ENCODE data around the gene MMP17.

Gene MMP17

GRCh38 chr12:131830914-131831571, 2.9 kb downstream of the MMP17 start:
- DNase-seq (ENCODE audit: low read depth in 2 of 2), result no peak

- DNase-seq (ENCODE audit: low read depth in 2 of 2), result no peak
These were observed 3.4 kb downstream of the MMP17 start for GRCh38 chr12:131831635-131832041.

GRCh38 chr12:131832321-131833231, 4.4 kb downstream of the MMP17 start:
- DNase-seq (ENCODE audit: low read depth in 2 of 2), result no peak

- DNase-seq (ENCODE audit: low read depth in 2 of 2), result no peak
These were observed 5.2 kb downstream of the MMP17 start for GRCh38 chr12:131833288-131833895.

- no peak for DNase-seq (ENCODE audit: low read depth in 2 of 2)
These were observed 5.9 kb downstream of the MMP17 start for GRCh38 chr12:131833896-131834641.

- no peak for DNase-seq (ENCODE audit: low read depth in 2 of 2)
These were observed 6.8 kb downstream of the MMP17 start for GRCh38 chr12:131834798-131835615.

GRCh38 chr12:131835616-131836171, 7.5 kb downstream of the MMP17 start:
- DNase-seq (ENCODE audit: low read depth in 2 of 2), result no peak

- DNase-seq (ENCODE audit: low read depth in 2 of 2), result no peak
These were observed 8.0 kb downstream of the MMP17 start for GRCh38 chr12:131836193-131836592.

- no peak for DNase-seq (ENCODE audit: low read depth in 2 of 2)
These were observed 8.7 kb downstream of the MMP17 start for GRCh38 chr12:131836714-131837397.

GRCh38 chr12:131840643-131841416, 12.6 kb downstream of the MMP17 start:
- DNase-seq (ENCODE audit: low read depth in 2 of 2), result no peak

GRCh38 chr12:131841547-131841946, 13.4 kb downstream of the MMP17 start:
- no peak for DNase-seq (ENCODE audit: low read depth in 2 of 2)

GRCh38 chr12:131842169-131842568, 14.0 kb downstream of the MMP17 start:
- no peak for DNase-seq (ENCODE audit: low read depth in 2 of 2)

GRCh38 chr12:131843527-131843926, 15.3 kb downstream of the MMP17 start:
- no peak for DNase-seq (ENCODE audit: low read depth in 2 of 2)

GRCh38 chr12:131844140-131844539, 15.9 kb downstream of the MMP17 start:
- no peak for DNase-seq (ENCODE audit: low read depth in 2 of 2)

GRCh38 chr12:131844656-131845055, 16.5 kb downstream of the MMP17 start:
- DNase-seq (ENCODE audit: low read depth in 2 of 2), result no peak

GRCh38 chr12:131845121-131845520, 16.9 kb downstream of the MMP17 start:
- DNase-seq (ENCODE audit: low read depth in 2 of 2), result no peak

GRCh38 chr12:131847456-131847855, 19.3 kb downstream of the MMP17 start:
- no peak for DNase-seq (ENCODE audit: low read depth in 2 of 2)

- no peak for DNase-seq (ENCODE audit: low read depth in 2 of 2)
These were observed 20.6 kb downstream of the MMP17 start for GRCh38 chr12:131848753-131849152.
